Measurements from ENCODE around the gene FBXW8.

FBXW8 gene

DNA sequence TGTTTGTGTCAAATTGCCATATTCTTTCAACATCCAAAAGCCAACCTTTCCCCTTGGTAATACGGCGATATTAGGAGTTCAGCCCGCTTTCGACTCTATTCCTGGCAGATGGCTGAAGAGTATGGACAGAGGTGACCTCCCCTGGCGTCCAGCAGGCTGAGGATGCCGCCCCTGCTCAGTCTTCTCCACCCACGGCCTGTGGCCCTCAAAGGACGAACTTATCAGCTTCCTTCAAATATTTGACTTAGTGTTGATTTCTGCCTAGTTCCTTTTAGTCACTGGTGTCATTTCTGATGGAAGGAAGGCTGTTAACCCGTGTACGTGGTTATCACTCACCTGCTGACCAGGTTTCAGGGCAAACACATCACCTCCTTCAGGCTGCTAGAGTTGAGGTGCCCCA lies 123.5 kb downstream of the FBXW8 start:
- CTCF ChIA-PET: interaction anchor here (2.1 kb wide), 1 partner anchor 85 kb away, joined by 11 read pairs; no protein-coding TSS in a partner anchor
- H3K27ac ChIP-seq (ENCODE audit: extremely low read depth, low read depth, low read length): no peak overlapping the region
- TF ChIP-seq ZNF140 (tag by site-specific recombination; IDR thresholded peaks at IDR 0.05) (no peak), MYNN (tag by site-specific recombination; IDR thresholded peaks at IDR 0.05; ENCODE audit: borderline replicate concordance) (no peak), SCRT2 (tag by site-specific recombination; IDR thresholded peaks at IDR 0.05) (no peak), ZNF214 (tag by site-specific recombination; IDR thresholded peaks at IDR 0.05; ENCODE audit: borderline replicate concordance) (no peak), ZNF366 (tag by site-specific recombination; conservative IDR thresholded peaks at IDR 0.05) (no peak), ZFHX2 (tag by site-specific recombination; conservative IDR thresholded peaks at IDR 0.05) (no peak), ZNF112 (tag by site-specific recombination; IDR thresholded peaks at IDR 0.05) (no peak), KLF7 (tag by site-specific recombination; IDR thresholded peaks at IDR 0.05; ENCODE audit: borderline replicate concordance) (no peak), SP3 (tag by site-specific recombination; IDR thresholded peaks at IDR 0.05) (no peak), ZNF76 (tag by site-specific recombination; IDR thresholded peaks at IDR 0.05; ENCODE audit: borderline replicate concordance, low read depth) (no peak), ZNF175 (tag by site-specific recombination; IDR thresholded peaks at IDR 0.05) (no peak), ZNF776 (tag by site-specific recombination; IDR thresholded peaks at IDR 0.05; ENCODE audit: borderline replicate concordance) (no peak), ZNF621 (tag by site-specific recombination; IDR thresholded peaks at IDR 0.05) (no peak)
- TF ChIP-seq, protein P1, sequence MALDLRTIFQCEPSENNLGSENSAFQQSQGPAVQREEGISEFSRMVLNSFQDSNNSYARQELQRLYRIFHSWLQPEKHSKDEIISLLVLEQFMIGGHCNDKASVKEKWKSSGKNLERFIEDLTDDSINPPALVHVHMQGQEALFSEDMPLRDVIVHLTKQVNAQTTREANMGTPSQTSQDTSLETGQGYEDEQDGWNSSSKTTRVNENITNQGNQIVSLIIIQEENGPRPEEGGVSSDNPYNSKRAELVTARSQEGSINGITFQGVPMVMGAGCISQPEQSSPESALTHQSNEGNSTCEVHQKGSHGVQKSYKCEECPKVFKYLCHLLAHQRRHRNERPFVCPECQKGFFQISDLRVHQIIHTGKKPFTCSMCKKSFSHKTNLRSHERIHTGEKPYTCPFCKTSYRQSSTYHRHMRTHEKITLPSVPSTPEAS (tag by site-specific recombination; IDR thresholded peaks at IDR 0.05): no peak
- TF ChIP-seq, protein P2, sequence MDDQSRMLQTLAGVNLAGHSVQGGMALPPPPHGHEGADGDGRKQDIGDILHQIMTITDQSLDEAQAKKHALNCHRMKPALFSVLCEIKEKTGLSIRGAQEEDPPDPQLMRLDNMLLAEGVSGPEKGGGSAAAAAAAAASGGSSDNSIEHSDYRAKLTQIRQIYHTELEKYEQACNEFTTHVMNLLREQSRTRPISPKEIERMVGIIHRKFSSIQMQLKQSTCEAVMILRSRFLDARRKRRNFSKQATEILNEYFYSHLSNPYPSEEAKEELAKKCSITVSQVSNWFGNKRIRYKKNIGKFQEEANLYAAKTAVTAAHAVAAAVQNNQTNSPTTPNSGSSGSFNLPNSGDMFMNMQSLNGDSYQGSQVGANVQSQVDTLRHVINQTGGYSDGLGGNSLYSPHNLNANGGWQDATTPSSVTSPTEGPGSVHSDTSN (CRISPR knock-in tag; IDR thresholded peaks at IDR 0.05): no peak
- no peaks in the 10 kb centered on the region for H3K9me3 ChIP-seq (ENCODE audit: control insufficient read depth, insufficient read depth, low read depth, low read length)
- POLR2A ChIA-PET: no interaction called here
- peaks cover 0 to 3% of the 10 kb centered on the region in 2 experiments; a peak in 2 of 3 replicates for H3K36me3 ChIP-seq (ENCODE audit: control insufficient read depth in 2 of 2, insufficient read depth in 1 of 2, low read length in 2 of 2)
- no peak overlapping the region for H3K4me3 ChIP-seq (ENCODE audit: low read depth, low read length)
- H3K4me1 ChIP-seq (ENCODE audit: control insufficient read depth, insufficient read depth, low read length): no peaks in the 10 kb centered on the region

DNA sequence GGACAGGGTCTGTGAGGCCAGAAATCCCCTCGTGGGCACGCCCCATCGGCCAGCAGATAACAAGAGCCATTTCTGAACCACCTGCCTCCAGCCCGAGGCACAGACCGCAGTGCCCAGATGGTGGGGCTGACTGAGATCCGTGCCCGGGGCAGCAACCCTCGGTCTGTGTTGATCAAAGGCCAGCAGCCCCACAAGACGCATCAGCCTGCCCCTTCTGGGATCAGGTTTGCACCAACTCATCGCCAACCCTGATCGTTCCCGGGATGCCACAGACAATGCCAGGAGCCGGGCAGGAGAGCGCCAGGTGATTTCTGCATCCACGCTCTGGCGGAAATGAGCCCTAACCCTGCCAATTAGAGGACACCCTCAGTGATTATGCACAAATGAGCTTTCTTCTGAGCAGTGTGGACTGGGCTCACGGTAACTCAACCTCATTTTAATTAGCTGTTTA lies 124.0 kb downstream of the FBXW8 start:
- ChIA-PET POLR2A (no interaction called here), CTCF (interaction anchor here (2.1 kb wide), 1 partner anchor 85 kb away, joined by 11 read pairs; no protein-coding TSS in a partner anchor)
- Histone ChIP-seq H3K9me3 (ENCODE audit: control insufficient read depth, insufficient read depth, low read depth, low read length) (no peaks in the 10 kb centered on the region), H3K27ac (ENCODE audit: extremely low read depth, low read depth, low read length) (no peak overlapping the region), H3K4me1 (ENCODE audit: control insufficient read depth, insufficient read depth, low read length) (no peaks in the 10 kb centered on the region), H3K4me3 (ENCODE audit: low read depth, low read length) (no peak overlapping the region), H3K36me3 (ENCODE audit: control insufficient read depth in 2 of 2, insufficient read depth in 1 of 2, low read length in 2 of 2) (peaks cover 0 to 3% of the 10 kb centered on the region in 2 experiments; a peak in 2 of 3 replicates)
- no peak for TF ChIP-seq ZNF311 (tag by site-specific recombination; IDR thresholded peaks at IDR 0.05; ENCODE audit: borderline replicate concordance)
- TF ChIP-seq KLF7 (tag by site-specific recombination; IDR thresholded peaks at IDR 0.05; ENCODE audit: borderline replicate concordance): no peak
- TF ChIP-seq ZNF302 (tag by site-specific recombination; IDR thresholded peaks at IDR 0.05; ENCODE audit: low read depth): no peak

DNA sequence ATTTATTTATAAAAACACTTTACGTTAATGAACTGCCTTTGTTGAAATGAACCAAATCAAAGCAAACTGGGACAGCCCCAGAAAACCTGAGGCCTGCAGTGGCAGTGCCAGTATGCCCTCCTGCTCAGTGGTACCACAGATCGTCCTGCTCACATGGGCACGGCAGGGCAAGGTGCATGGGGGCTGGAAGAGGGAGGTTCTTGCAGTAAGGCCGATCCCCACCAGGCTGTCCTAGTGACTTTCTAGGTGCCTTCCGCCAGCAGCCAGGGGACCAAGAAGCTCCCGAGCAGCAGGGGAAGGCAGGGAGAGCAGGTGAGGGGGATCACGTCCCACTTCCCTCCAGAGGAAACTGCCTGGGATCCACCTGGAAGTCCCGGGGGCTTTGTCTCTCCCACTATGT lies 124.5 kb downstream of the FBXW8 start:
- ChIA-PET CTCF (no interaction called here), POLR2A (no interaction called here)
- Histone ChIP-seq H3K4me3 (ENCODE audit: low read depth, low read length) (no peak overlapping the region), H3K27ac (ENCODE audit: extremely low read depth, low read depth, low read length) (no peak overlapping the region), H3K36me3 (ENCODE audit: control insufficient read depth in 2 of 2, insufficient read depth in 1 of 2, low read length in 2 of 2) (no peaks in the 10 kb centered on the region; a peak in 1 of 3 replicates), H3K9me3 (ENCODE audit: control insufficient read depth, insufficient read depth, low read depth, low read length) (no peaks in the 10 kb centered on the region), H3K4me1 (ENCODE audit: control insufficient read depth, insufficient read depth, low read length) (no peaks in the 10 kb centered on the region)
- TF ChIP-seq, protein P3, sequence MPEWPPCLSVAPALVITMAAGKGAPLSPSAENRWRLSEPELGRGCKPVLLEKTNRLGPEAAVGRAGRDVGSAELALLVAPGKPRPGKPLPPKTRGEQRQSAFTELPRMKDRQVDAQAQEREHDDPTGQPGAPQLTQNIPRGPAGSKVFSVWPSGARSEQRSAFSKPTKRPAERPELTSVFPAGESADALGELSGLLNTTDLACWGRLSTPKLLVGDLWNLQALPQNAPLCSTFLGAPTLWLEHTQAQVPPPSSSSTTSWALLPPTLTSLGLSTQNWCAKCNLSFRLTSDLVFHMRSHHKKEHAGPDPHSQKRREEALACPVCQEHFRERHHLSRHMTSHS (tag by site-specific recombination; IDR thresholded peaks at IDR 0.05): no peak
- TF ChIP-seq, protein P4, sequence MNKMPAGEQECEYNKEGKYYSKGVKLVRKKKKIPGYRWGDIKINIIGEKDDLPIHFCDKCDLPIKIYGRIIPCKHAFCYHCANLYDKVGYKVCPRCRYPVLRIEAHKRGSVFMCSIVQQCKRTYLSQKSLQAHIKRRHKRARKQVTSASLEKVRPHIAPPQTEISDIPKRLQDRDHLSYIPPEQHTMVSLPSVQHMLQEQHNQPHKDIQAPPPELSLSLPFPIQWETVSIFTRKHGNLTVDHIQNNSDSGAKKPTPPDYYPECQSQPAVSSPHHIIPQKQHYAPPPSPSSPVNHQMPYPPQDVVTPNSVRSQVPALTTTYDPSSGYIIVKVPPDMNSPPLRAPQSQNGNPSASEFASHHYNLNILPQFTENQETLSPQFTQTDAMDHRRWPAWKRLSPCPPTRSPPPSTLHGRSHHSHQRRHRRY (tag by site-specific recombination; IDR thresholded peaks at IDR 0.05): no peak
- no peak for TF ChIP-seq KLF10 (tag by site-specific recombination; IDR thresholded peaks at IDR 0.05)
- TF ChIP-seq, protein P5, sequence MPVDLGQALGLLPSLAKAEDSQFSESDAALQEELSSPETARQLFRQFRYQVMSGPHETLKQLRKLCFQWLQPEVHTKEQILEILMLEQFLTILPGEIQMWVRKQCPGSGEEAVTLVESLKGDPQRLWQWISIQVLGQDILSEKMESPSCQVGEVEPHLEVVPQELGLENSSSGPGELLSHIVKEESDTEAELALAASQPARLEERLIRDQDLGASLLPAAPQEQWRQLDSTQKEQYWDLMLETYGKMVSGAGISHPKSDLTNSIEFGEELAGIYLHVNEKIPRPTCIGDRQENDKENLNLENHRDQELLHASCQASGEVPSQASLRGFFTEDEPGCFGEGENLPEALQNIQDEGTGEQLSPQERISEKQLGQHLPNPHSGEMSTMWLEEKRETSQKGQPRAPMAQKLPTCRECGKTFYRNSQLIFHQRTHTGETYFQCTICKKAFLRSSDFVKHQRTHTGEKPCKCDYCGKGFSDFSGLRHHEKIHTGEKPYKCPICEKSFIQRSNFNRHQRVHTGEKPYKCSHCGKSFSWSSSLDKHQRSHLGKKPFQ (tag by site-specific recombination; IDR thresholded peaks at IDR 0.05): no peak
- TF ChIP-seq, protein P6, sequence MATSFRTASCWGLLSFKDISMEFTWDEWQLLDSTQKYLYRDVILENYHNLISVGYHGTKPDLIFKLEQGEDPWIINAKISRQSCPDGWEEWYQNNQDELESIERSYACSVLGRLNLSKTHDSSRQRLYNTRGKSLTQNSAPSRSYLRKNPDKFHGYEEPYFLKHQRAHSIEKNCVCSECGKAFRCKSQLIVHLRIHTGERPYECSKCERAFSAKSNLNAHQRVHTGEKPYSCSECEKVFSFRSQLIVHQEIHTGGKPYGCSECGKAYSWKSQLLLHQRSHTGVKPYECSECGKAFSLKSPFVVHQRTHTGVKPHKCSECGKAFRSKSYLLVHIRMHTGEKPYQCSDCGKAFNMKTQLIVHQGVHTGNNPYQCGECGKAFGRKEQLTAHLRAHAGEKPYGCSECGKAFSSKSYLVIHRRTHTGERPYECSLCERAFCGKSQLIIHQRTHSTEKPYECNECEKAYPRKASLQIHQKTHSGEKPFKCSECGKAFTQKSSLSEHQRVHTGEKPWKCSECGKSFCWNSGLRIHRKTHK (tag by site-specific recombination; IDR thresholded peaks at IDR 0.05): no peak
